ENCODE measurements around the gene PPAN.

DNA sequence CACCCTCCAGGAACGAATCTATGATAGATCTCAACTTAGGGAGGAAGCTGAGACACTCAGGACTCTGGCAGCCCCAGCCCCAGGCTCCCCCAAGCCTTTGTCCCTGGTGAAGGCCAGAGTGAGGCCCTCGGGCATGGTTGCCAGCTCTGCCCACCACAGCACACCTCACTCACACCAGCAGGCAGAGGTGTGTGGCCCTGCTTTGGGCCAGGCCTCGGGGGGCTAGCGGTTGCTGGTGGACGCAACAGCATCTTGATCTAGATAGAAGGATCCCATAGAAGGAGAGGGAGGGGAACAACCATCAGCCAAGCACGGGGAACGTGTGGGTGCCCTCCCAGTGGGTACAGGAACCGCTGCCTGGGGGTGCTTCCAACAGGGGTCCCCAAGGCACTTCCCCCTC is 51.9 kb downstream of the PPAN start:
- TF ChIP-seq, protein P1, sequence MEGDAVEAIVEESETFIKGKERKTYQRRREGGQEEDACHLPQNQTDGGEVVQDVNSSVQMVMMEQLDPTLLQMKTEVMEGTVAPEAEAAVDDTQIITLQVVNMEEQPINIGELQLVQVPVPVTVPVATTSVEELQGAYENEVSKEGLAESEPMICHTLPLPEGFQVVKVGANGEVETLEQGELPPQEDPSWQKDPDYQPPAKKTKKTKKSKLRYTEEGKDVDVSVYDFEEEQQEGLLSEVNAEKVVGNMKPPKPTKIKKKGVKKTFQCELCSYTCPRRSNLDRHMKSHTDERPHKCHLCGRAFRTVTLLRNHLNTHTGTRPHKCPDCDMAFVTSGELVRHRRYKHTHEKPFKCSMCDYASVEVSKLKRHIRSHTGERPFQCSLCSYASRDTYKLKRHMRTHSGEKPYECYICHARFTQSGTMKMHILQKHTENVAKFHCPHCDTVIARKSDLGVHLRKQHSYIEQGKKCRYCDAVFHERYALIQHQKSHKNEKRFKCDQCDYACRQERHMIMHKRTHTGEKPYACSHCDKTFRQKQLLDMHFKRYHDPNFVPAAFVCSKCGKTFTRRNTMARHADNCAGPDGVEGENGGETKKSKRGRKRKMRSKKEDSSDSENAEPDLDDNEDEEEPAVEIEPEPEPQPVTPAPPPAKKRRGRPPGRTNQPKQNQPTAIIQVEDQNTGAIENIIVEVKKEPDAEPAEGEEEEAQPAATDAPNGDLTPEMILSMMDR (IDR thresholded peaks at IDR 0.05; ENCODE audit: low read depth, low read length) = no peak
- no peak for TF ChIP-seq POLR2A (IDR thresholded peaks at IDR 0.05; ENCODE audit: extremely low read depth, insufficient read length)

Data from NB4 (cell line).